ENCODE results near the gene PBLD.

- TF ChIP-seq EZH2 (IDR thresholded peaks at IDR 0.05; ENCODE audit: low read depth) (no peak), CTCF (conservative IDR thresholded peaks at IDR 0.05) (no peak)
Observed at GRCh38 chr10:68235581-68235980, 97.1 kb downstream of the PBLD start.
